GM12878 (cell line): ENCODE results near the gene MAPT. TPM values are rescaled to one million over a fixed set of nuclear protein-coding genes. Genes with fewer than 3 reads are reported as not detected.

Source experiments
- ATAC-seq: fragments of 200-7000 bp; cut with Tn5 transposase; 3 replicates; pipeline ENCODE4 v1.9.1; 2020; ENCODE audit warnings: mild to moderate bottlenecking, moderate library complexity
- BruUV-seq: library from RNA; stranded (reverse); fragments of 400-500 nt; replicated peaks from 2 replicates; lab custom pipeline; 2021; lab: Mats Ljungman, UMichigan
- CTCF ChIA-PET: fragments of 300-600 bp; sonication (Branson Sonifier 250); formaldehyde crosslinking; extraction: SDS; loops from one replicate; lab custom pipeline; 2021; ENCODE audit warnings: inconsistent platforms; lab: Yijun Ruan, JAX
- POLR2A ChIA-PET: fragments of 350-600 bp; formaldehyde crosslinking; extraction: SDS; loops from one replicate; lab custom pipeline; 2021; ENCODE audit warnings: inconsistent platforms; lab: Charles Lee
- RAD21 ChIA-PET: fragments of 300-600 bp; sonication (Branson Sonifier 250); formaldehyde crosslinking; loops from one replicate; lab custom pipeline; 2023; ENCODE audit warnings: antibody characterized with exemption; ENCODE audit not compliant: unreplicated experiment; lab: Charles Lee
- SMC1A ChIA-PET: fragments of 300-600 bp; sonication (Branson Sonifier 250); formaldehyde crosslinking; loops from one replicate; lab custom pipeline; 2023; ENCODE audit not compliant: unreplicated experiment, uncharacterized antibody; lab: Charles Lee
- DNase-seq: peaks from one replicate; pipeline ENCODE4 v3.0.0-alpha.2; 2011; ENCODE audit warnings: low read depth, low spot score
- FAIRE-seq: peaks from 3 replicates; lab custom pipeline; 2011; peaks lifted over from hg19 to GRCh38; lab: Jason Lieb, UNC
- H2AFZ ChIP-seq: 2 replicates; pipeline ENCODE4 v1.6.0; 2011; ENCODE audit warnings: low read depth, low read length, control low read depth; ENCODE audit not compliant: control insufficient read depth
- H3K27ac ChIP-seq: 2 replicates; pipeline ENCODE4 v1.5.1; 2011; ENCODE audit warnings: control low read depth; ENCODE audit not compliant: control insufficient read depth, insufficient read depth
- H3K27me3 ChIP-seq, 2 experiments: replicated peaks in 1 of 2; 2 replicates each; pipeline versions ENCODE4 v1.6.0 to v1.6.1; 2011; ENCODE audit warnings: low read length in 1 of 2; ENCODE audit not compliant: control insufficient read depth in 2 of 2, insufficient read depth in 2 of 2
- H3K36me3 ChIP-seq, 2 experiments: 2 replicates each; pipeline ENCODE4 v1.5.1; 2011; ENCODE audit warnings: low read length in 1 of 2; ENCODE audit not compliant: control insufficient read depth in 2 of 2, insufficient read depth in 2 of 2
- H3K4me1 ChIP-seq: 2 replicates; pipeline ENCODE4 v1.6.1; 2011; ENCODE audit warnings: mild to moderate bottlenecking, low read length, moderate library complexity, mixed read lengths; ENCODE audit not compliant: control insufficient read depth, insufficient read depth
- H3K4me2 ChIP-seq: 2 replicates; pipeline ENCODE4 v1.6.0; 2011; ENCODE audit warnings: control low read depth; ENCODE audit not compliant: control insufficient read depth, insufficient read depth
- H3K4me3 ChIP-seq: fragments of 200-600 bp; sonication (generic); 2 replicates; pipeline ENCODE4 v1.5.1; 2016
- H3K79me2 ChIP-seq: 2 replicates; pipeline ENCODE4 v1.6.0; 2011; ENCODE audit warnings: low read length; ENCODE audit not compliant: control insufficient read depth, insufficient read depth
- H3K9ac ChIP-seq: 2 replicates; pipeline ENCODE4 v1.8.0; 2011; ENCODE audit warnings: low read length, control low read depth, mixed read lengths; ENCODE audit not compliant: control insufficient read depth, insufficient read depth
- H3K9me3 ChIP-seq: replicated peaks from 3 replicates; pipeline ENCODE4 v1.5.1; 2011; ENCODE audit warnings: mild to moderate bottlenecking, low read length; ENCODE audit not compliant: control insufficient read depth, insufficient read depth
- H4K20me1 ChIP-seq: 2 replicates; pipeline ENCODE4 v1.6.0; 2011; ENCODE audit not compliant: control insufficient read depth, insufficient read depth
- ESRRA ChIP-seq: IDR thresholded peaks from 2 replicates; pipeline ENCODE4 v1.6.1; 2012; ENCODE audit warnings: mild to moderate bottlenecking, low read length, improper control_type of control experiment
- FOS ChIP-seq: IDR thresholded peaks from 3 replicates; pipeline ENCODE4 v1.6.1; 2011; ENCODE audit warnings: borderline replicate concordance; ENCODE audit not compliant: insufficient read length; ENCODE audit errors: extremely low read depth
- GABPA ChIP-seq: IDR thresholded peaks from 2 replicates; pipeline ENCODE4 v1.6.1; 2014; ENCODE audit warnings: antibody characterized with exemption, low read depth, mild to moderate bottlenecking, inconsistent platforms
- HCFC1 ChIP-seq: fragments of 150-350 bp; IDR thresholded peaks from 2 replicates; pipeline ENCODE4 v1.6.1; 2014; ENCODE audit warnings: low read length
- IKZF2 ChIP-seq, 2 experiments: fragments of 450-650 bp; IDR thresholded peaks; 2 replicates each; pipeline ENCODE4 v1.6.1; 2017; ENCODE audit warnings: mild to moderate bottlenecking in 2 of 2, moderate library complexity in 2 of 2
- IRF3 ChIP-seq: fragments of 450-650 bp; IDR thresholded peaks from 2 replicates; pipeline ENCODE4 v1.6.1; 2014; ENCODE audit warnings: mild to moderate bottlenecking
- NRF1 ChIP-seq: conservative IDR thresholded peaks from 2 replicates; pipeline ENCODE4 v1.6.1; 2011; ENCODE audit warnings: mild to moderate bottlenecking, low read depth, low read length, improper control_type of control experiment
- RAD51 ChIP-seq: fragments of 450-650 bp; IDR thresholded peaks from 2 replicates; pipeline ENCODE4 v1.6.1; 2016; ENCODE audit warnings: moderate library complexity, mild to moderate bottlenecking, inconsistent platforms
- SMARCA5 ChIP-seq: fragments of 450-650 bp; IDR thresholded peaks from 2 replicates; pipeline ENCODE4 v1.6.1; 2017; ENCODE audit warnings: mild to moderate bottlenecking
- ZNF24 ChIP-seq: fragments of 450-650 bp; IDR thresholded peaks from 2 replicates; pipeline ENCODE4 v1.6.1; 2017; ENCODE audit warnings: antibody characterized with exemption, mild to moderate bottlenecking
- WGBS: methylation state at CpG from one replicate; pipeline ENCODE4 v1.1.6; 2016; ENCODE audit warnings: low lambda C conversion rate; ENCODE audit not compliant: insufficient replicate concordance, insufficient coverage; ENCODE audit errors: missing lambda C conversion rate; 5-methylcytosine and 5-hydroxymethylcytosine counted together
- in situ Hi-C: fragments of 300-500 bp; cut with MboI; formaldehyde crosslinking; loops from 9 replicates; pipeline ENCODE4 v1.14.3; 2018; ENCODE audit warnings: mixed read lengths
- intact Hi-C: fragments of 100-400 bp; cut with micrococcal nuclease; formaldehyde crosslinking; loops from one replicate; pipeline ENCODE4 v1.14.2; 2022; ENCODE audit not compliant: unreplicated experiment
- polyA plus RNA-seq, 11 experiments: library from polyadenylated mRNA; depleted of rRNA in 4 of 11; unstranded in 6 of 11; stranded (reverse) in 5 of 11; fragments of >200 nt; fragmentation: Nextera tagmentation in 4 of 11; fragmentation: Illumina TruSeq in 1 of 11; extraction: Ambion mirVana in 4 of 11; extraction: Trizol in 1 of 11; gene quantifications; 1 replicate in 1 of 11; 2 replicates in 10 of 11; pipeline versions ENCODE4 v1.2.1 to v1.2.3, GENCODE V29; 2011 to 2016; ENCODE audit warnings: inconsistent platforms in 2 of 11, missing spikeins in 2 of 11, low read depth in 1 of 11
- total RNA-seq, 4 experiments: library from RNA; depleted of rRNA in 3 of 4; stranded (reverse); fragments of >200 nt in 3 of 4; fragmentation: Illumina TruSeq in 1 of 4; extraction: Trizol in 1 of 4; gene quantifications; 2 replicates each; pipeline versions ENCODE4 v1.2.1 to v1.2.3, GENCODE V29; 2013 to 2021
- TF ChIP-seq, protein P1 (sequence below), 3 experiments: IDR thresholded peaks in 2 of 3; conservative IDR thresholded peaks in 1 of 3; 2 replicates each; pipeline ENCODE4 v1.5.1; 2011; ENCODE audit warnings: low read depth in 3 of 3, low read length in 3 of 3, mild to moderate bottlenecking in 3 of 3, control low read depth in 2 of 3, moderate library complexity in 2 of 3, inconsistent platforms in 1 of 3, mixed read lengths in 1 of 3; ENCODE audit not compliant: control insufficient read depth in 2 of 3, insufficient read depth in 1 of 3; ENCODE audit errors: extremely low read depth in 1 of 3

MAPT gene
- total and polyA plus RNA-seq, 10 of the 15 experiments (the other 5 are each of a cell fraction or from before 2014, with no cell fraction given): under 0.01 to 0.05 (median 0.03) TPM; not detected in 7

DNA sequence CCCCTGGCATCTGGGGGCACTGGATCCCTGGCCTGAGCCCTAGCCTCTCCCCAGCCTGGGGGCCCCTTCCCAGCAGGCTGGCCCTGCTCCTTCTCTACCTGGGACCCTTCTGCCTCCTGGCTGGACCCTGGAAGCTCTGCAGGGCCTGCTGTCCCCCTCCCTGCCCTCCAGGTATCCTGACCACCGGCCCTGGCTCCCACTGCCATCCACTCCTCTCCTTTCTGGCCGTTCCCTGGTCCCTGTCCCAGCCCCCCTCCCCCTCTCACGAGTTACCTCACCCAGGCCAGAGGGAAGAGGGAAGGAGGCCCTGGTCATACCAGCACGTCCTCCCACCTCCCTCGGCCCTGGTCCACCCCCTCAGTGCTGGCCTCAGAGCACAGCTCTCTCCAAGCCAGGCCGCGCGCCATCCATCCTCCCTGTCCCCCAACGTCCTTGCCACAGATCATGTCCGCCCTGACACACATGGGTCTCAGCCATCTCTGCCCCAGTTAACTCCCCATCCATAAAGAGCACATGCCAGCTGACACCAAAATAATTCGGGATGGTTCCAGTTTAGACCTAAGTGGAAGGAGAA is 118.2 kb downstream of the MAPT start:
- DNase-seq: no peak
- Histone ChIP-seq H3K9ac (no peak overlapping the region), H3K4me1 (no peaks in the 10 kb centered on the region), H3K27ac (no peak overlapping the region), H3K4me3 (no peak overlapping the region), H3K36me3 (no peaks in the 10 kb centered on the region), H2AFZ (no peak overlapping the region), H3K4me2 (no peak overlapping the region), H3K9me3 (no peaks in the 10 kb centered on the region), H3K27me3 (no peaks in the 10 kb centered on the region), H4K20me1 (no peaks in the 10 kb centered on the region), H3K79me2 (no peaks in the 10 kb centered on the region)
- ATAC-seq: no peak
- TF ChIP-seq ZNF24 (no peak), ESRRA (no peak), GABPA (no peak), IRF3 (no peak), SMARCA5 (no peak), IKZF2 (IDR thresholded peaks at IDR 0.05) (no peak), NRF1 (no peak), RAD51 (no peak), FOS (no peak), HCFC1 (no peak)
- TF ChIP-seq, protein P1, sequence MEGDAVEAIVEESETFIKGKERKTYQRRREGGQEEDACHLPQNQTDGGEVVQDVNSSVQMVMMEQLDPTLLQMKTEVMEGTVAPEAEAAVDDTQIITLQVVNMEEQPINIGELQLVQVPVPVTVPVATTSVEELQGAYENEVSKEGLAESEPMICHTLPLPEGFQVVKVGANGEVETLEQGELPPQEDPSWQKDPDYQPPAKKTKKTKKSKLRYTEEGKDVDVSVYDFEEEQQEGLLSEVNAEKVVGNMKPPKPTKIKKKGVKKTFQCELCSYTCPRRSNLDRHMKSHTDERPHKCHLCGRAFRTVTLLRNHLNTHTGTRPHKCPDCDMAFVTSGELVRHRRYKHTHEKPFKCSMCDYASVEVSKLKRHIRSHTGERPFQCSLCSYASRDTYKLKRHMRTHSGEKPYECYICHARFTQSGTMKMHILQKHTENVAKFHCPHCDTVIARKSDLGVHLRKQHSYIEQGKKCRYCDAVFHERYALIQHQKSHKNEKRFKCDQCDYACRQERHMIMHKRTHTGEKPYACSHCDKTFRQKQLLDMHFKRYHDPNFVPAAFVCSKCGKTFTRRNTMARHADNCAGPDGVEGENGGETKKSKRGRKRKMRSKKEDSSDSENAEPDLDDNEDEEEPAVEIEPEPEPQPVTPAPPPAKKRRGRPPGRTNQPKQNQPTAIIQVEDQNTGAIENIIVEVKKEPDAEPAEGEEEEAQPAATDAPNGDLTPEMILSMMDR (IDR thresholded peaks at IDR 0.05 in 2 of 3, conservative IDR thresholded peaks at IDR 0.05 in 1 of 3; ENCODE audit: control insufficient read depth in 2 of 3, extremely low read depth in 1 of 3, insufficient read depth in 1 of 3, low read depth in 3 of 3, low read length in 3 of 3): no peak
- intact Hi-C loops (no loop called here), in situ Hi-C loops (no loop called here)
- ChIA-PET SMC1A (interaction anchor here (1.3 kb wide), 1 partner anchor 198 kb away, joined by 3 read pairs; no protein-coding TSS in a partner anchor), CTCF (no interaction called here), POLR2A (no interaction called here), RAD21 (no interaction called here)
- no peak for FAIRE-seq
- WGBS: 50% methylated on average over 11 of the region's 11 CpGs
- no TSS peak for BruUV-seq
